ENCODE measurements around the gene NDRG2. TPM values are rescaled to one million over a fixed set of nuclear protein-coding genes. Genes with fewer than 3 reads are reported as not detected.
"Not testable (repeated sequence)": the region's sequence is repeated elsewhere in the genome, so short reads cannot be mapped to it uniquely, and the experiment has no call there.

NDRG2 gene
- total RNA-seq, 1 donor: 1.8 TPM

DNA sequence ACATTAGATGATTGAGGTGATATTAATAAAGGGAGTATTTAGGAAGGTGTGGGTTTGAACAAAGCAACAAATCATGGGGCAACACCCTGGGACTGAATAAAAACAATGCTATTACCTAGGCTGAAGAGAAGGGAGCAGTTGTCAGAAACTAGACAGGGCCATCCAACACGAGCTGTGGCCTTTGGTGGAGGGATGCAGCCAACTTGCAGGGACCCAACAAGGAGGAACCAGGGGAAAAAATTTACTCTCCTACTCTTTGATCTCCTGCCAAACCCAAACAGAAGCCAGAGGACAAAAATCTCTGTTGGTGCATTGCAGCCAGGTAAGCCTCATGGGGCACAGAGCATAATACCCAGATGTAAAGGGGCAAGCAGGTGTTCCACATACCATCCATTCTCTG, 13.7 kb downstream of the NDRG2 start:
- DNase-seq (ENCODE audit: low read depth): no peak
- no peak overlapping the region for H3K4me3 ChIP-seq (ENCODE audit: low read depth, low read length)
- TF ChIP-seq, protein P1, sequence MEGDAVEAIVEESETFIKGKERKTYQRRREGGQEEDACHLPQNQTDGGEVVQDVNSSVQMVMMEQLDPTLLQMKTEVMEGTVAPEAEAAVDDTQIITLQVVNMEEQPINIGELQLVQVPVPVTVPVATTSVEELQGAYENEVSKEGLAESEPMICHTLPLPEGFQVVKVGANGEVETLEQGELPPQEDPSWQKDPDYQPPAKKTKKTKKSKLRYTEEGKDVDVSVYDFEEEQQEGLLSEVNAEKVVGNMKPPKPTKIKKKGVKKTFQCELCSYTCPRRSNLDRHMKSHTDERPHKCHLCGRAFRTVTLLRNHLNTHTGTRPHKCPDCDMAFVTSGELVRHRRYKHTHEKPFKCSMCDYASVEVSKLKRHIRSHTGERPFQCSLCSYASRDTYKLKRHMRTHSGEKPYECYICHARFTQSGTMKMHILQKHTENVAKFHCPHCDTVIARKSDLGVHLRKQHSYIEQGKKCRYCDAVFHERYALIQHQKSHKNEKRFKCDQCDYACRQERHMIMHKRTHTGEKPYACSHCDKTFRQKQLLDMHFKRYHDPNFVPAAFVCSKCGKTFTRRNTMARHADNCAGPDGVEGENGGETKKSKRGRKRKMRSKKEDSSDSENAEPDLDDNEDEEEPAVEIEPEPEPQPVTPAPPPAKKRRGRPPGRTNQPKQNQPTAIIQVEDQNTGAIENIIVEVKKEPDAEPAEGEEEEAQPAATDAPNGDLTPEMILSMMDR (IDR thresholded peaks at IDR 0.05; ENCODE audit: insufficient read depth, low read length): no peak

DNA sequence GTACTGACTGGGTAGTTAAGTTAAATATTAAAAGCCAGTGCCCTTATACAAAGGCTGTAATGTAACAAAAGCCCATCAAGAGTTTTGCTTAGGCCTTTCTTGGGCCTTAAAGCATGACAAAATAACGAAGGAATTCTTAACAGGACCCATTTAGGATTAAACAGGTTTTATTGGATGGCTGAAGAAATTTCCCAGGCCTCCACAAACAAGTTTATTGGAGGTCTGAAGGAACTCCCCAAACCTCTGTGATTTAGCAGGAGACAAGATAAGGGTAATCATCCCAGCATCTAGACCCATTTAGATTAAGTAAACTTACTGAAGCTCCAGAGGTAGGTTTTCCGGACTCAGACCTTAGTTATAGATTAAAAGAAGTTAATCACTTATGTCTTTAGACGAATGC, 15.1 kb downstream of the NDRG2 start:
- not testable (repeated sequence) for H3K4me3 ChIP-seq (ENCODE audit: low read depth, low read length); DNase-seq (ENCODE audit: low read depth)

DNA sequence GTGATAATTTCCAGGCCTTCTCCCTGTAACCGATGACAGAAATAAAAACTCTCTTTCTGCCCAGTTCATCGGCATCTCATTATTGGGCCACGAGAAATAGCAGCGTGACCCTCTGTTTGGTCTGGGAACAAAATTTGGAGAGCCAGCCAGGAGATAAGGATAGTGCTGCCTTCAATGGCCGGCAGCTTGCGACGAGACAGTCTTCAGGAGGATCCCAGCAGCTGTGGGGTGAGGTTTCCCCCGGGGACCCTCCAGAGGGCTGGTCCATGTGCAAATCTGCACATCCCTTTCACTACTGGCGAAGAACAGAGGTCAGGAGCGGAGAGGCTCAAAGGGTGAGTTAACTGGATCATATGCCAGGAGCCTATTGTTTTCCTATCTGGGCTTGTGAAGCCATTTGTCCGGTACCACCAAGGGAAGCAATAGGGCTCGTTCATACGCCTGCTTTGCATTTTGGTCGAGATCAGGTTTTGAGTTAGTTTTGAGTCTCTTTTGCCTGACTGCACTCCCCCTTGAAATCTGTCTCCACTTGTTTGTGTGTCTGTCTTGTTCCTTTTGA, 21.0 kb downstream of the NDRG2 start:
- H3K4me3 ChIP-seq (ENCODE audit: low read depth, low read length): no peak overlapping the region
- no peak for DNase-seq (ENCODE audit: low read depth)
- TF ChIP-seq, protein P1 (IDR thresholded peaks at IDR 0.05; ENCODE audit: insufficient read depth, low read length): no peak

DNA sequence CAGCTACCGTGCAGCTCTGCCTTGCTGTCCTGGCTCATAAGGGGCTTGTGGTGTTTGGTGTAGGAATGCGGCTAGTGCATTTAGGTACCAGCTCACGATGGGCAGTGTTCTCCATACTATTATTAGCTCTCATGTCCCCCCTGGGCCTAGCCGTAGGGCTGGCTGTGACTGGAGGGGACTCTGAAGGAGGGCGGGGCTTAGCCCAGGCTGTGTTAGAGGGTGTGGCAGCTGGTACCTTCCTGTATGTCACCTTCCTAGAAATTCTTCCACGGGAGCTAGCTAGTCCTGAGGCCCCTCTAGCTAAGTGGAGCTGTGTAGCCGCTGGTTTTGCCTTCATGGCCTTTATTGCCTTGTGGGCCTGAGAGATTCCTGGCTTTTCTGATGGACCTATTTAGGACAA, 23.6 kb downstream of the NDRG2 start:
- DNase-seq (ENCODE audit: low read depth): no peak
- TF ChIP-seq, protein P1 (IDR thresholded peaks at IDR 0.05; ENCODE audit: insufficient read depth, low read length): no peak
- no peak overlapping the region for H3K4me3 ChIP-seq (ENCODE audit: low read depth, low read length)

DNA sequence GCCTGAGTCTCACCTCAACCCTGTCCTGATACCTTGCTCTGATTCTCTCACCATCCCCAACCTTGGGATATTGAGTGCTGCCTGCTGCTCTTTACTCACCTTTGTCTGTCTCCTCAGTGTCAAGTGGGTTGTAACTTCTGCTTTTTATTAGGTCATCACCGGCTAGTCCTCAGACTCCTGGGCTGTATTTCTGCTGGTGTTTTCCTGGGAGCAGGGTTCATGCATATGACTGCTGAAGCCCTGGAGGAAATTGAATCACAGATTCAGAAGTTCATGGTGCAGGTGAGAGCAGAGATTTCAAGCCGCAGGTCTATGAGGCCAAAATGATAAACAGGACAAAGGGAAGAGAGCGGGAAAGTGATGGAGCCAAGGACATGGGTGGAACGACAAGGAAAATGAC, 25.3 kb downstream of the NDRG2 start:
- TF ChIP-seq, protein P1 (IDR thresholded peaks at IDR 0.05; ENCODE audit: insufficient read depth, low read length): no peak
- H3K4me3 ChIP-seq (ENCODE audit: low read depth, low read length): no peak overlapping the region
- no peak for DNase-seq (ENCODE audit: low read depth)

DNA sequence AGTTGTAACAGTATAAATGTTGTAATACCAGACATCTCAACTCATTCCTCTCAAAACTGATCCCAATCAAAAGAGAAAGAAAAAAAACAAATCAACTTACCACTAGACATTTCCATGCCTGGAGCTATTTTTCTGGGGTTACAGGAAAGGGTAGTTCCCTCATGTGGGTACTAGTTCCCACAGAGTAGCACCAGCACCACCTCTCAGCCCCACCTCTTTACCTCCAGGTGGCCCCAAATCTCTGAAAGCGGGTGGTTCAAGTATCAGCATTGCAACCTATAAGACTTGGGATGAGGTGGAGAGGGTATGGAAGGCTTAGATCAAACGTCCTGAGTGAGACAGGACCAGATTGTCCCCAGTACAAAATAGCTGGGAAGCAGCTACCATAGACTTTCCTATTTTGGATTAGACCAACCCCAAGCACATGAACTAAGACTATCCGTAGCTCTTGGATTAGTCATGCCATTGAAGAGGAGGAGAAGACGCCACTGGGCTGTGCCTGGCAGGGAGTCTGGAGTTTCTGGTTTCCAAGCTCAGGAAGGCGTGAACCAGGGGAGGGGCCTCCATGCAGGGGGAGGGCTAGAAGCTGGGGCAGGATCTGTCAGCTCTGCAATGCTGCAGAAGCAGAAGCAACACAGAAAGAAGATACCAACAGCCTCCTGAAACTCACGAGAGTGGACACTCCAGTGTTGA, 26.0 kb downstream of the NDRG2 start, which contains the start of gene SLC39A2:
Gene SLC39A2, plus strand, starts transcription at position 620 of the 693 bp plus-strand sequence. CDS start 154 bp downstream, outside the sequence.
- TF ChIP-seq, protein P1 (IDR thresholded peaks at IDR 0.05; ENCODE audit: insufficient read depth, low read length): no peak
- no peak within 1 kb of the TSS for H3K4me3 ChIP-seq (ENCODE audit: low read depth, low read length)

DNA sequence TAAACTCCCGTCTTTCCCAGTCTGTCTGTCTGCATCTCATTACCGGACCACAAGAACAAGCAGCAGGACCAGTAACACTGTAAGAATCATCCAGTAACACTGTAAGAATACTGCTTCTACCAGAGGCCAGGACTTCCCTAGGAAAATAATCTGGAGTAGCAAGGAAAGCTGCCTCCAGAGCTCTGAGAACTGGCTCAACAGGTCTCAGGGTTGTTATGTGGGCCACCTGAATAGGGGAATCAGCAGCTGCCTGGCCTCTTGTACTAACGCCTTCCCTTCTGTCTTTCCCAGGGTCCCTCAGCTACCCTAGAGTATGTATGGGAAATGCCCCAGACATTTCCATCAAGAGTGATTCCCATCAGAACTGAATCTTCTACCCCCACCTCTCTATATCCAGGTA, 26.7 kb downstream of the NDRG2 start:
- H3K4me3 ChIP-seq (ENCODE audit: low read depth, low read length): no peak overlapping the region
- TF ChIP-seq, protein P1 (IDR thresholded peaks at IDR 0.05; ENCODE audit: insufficient read depth, low read length): no peak
- DNase-seq (ENCODE audit: low read depth): no peak

More for the DNA sequence above, 26.0 kb downstream of the NDRG2 start, which contains the start of gene SLC39A2:
- peak; percentile 73 for DNase-seq (ENCODE audit: low read depth)
